Spleen (tissue), 11 donors: ENCODE measurements around the gene PRPF19. TPM values are rescaled to one million over a fixed set of nuclear protein-coding genes. Genes with fewer than 3 reads are reported as not detected.
A peak's percentile ranks its signal among the peaks of the same experiment; 100 is the strongest.

Source experiments
- DNase-seq: peaks from one replicate; pipeline ENCODE4 v3.0.0-alpha.2; 2020
- H3K27ac ChIP-seq, 8 donors: fragments of 200-600 bp; sonication (generic) in 7 of 8; 1 replicate in 4 of 8; 2 replicates in 4 of 8; pipeline versions ENCODE4 v1.5.0 to v1.8.0; 2016 to 2021; ENCODE audit warnings: inconsistent platforms in 4 of 8, mild to moderate bottlenecking in 4 of 8, moderate library complexity in 1 of 8
- H3K27me3 ChIP-seq, 7 donors: fragments of 200-600 bp; sonication (generic) in 6 of 7; replicated peaks in 1 of 7; 1 replicate in 4 of 7; 2 replicates in 3 of 7; pipeline versions ENCODE4 v1.5.0 to v1.8.0; 2016 to 2021; ENCODE audit warnings: inconsistent platforms in 3 of 7, mild to moderate bottlenecking in 1 of 7
- H3K36me3 ChIP-seq, 6 donors: fragments of 200-600 bp; sonication (generic) in 5 of 6; 1 replicate in 4 of 6; 2 replicates in 2 of 6; pipeline versions ENCODE4 v1.5.0 to v1.8.0; 2016 to 2021; ENCODE audit warnings: inconsistent platforms in 2 of 6
- H3K4me1 ChIP-seq, 6 donors: fragments of 200-600 bp; sonication (generic) in 5 of 6; 1 replicate in 3 of 6; 2 replicates in 3 of 6; pipeline versions ENCODE4 v1.5.0 to v1.8.0; 2016 to 2021; ENCODE audit warnings: inconsistent platforms in 3 of 6
- H3K4me3 ChIP-seq, 8 donors: fragments of 200-600 bp; sonication (generic) in 7 of 8; 1 replicate in 4 of 8; 2 replicates in 4 of 8; pipeline versions ENCODE4 v1.5.0 to v1.8.0; 2016 to 2021; ENCODE audit warnings: inconsistent platforms in 4 of 8, mild to moderate bottlenecking in 4 of 8, moderate library complexity in 2 of 8
- H3K9me3 ChIP-seq, 8 donors: fragments of 200-600 bp; sonication (generic) in 7 of 8; 1 replicate in 4 of 8; 2 replicates in 4 of 8; pipeline versions ENCODE4 v1.5.0 to v1.8.0; 2016 to 2021; ENCODE audit warnings: inconsistent platforms in 4 of 8
- POLR2A ChIP-seq, 3 donors: fragments of 450-650 bp; IDR thresholded peaks; one replicate each; pipeline ENCODE4 v1.5.1; 2017; ENCODE audit warnings: antibody characterized with exemption in 3 of 3, mild to moderate bottlenecking in 1 of 3
- POLR2AphosphoS5 ChIP-seq, 3 donors: sonication (generic); formaldehyde crosslinking; IDR thresholded peaks; one replicate each; pipeline ENCODE4 v1.5.1; 2017; ENCODE audit warnings: antibody characterized with exemption in 3 of 3
- WGBS, 5 donors: extraction: QIAGEN DNeasy Blood & Tissue Kit in 3 of 5; methylation state at CpG; one replicate each; pipeline versions ENCODE4 v1.1.5 to v1.1.7; 2013 to 2018; 5-methylcytosine and 5-hydroxymethylcytosine counted together
- intact Hi-C: fragments of 100-400 bp; cut with DNase I; formaldehyde crosslinking; loops from one replicate; pipeline ENCODE4 v1.15.0; 2023; ENCODE audit warnings: low total_unique reads
- polyA plus RNA-seq, 3 donors: library from polyadenylated mRNA; stranded (reverse); fragments of 200-250 nt; gene quantifications; one replicate each; pipeline ENCODE4 v1.2.1, GENCODE V29; 2013
- total RNA-seq, 7 donors: library from RNA; depleted of rRNA in 3 of 7; stranded (reverse); fragments of >200 nt in 3 of 7; fragmentation: NEBNext Ultra II Directional in 4 of 7; extraction: Animal tissue kit (Norgen Biotek cat#: 25700) in 4 of 7; gene quantifications; one replicate each; pipeline versions ENCODE4 v1.1.0 to v1.2.1, GENCODE V29; 2016 to 2021
- TF ChIP-seq, protein P1 (sequence below), 11 experiments: fragments of 200-600 bp in 7 of 11; fragments of 450-650 bp in 4 of 11; sonication (generic) in 4 of 11; IDR thresholded peaks in 8 of 11; conservative IDR thresholded peaks in 3 of 11; 1 replicate in 7 of 11; 2 replicates in 4 of 11; pipeline versions ENCODE4 v1.4.0 to v1.8.0; 2016 to 2021; ENCODE audit warnings: antibody characterized with exemption in 11 of 11, inconsistent platforms in 4 of 11, mild to moderate bottlenecking in 1 of 11
- donor health status: healthy with polysubstance abuse.
- donor health status: DM: no; HTN: no; CAD: no; lungs with moderate emphysema.
- donor health status: DM: no; HTN: no; CAD: no.
- donor health status: Bipolar disorder and iron deficiency.
- donor health status: healthy.
- donor health status: DM: no; HTN: no; CAD: no.
- donor health status: DM: yes; HTN: yes; CAD: no.

The PRPF19 gene
- total and polyA plus RNA-seq, 10 donors, result 58.7 to 81.1 (median 70.1) TPM

DNA sequence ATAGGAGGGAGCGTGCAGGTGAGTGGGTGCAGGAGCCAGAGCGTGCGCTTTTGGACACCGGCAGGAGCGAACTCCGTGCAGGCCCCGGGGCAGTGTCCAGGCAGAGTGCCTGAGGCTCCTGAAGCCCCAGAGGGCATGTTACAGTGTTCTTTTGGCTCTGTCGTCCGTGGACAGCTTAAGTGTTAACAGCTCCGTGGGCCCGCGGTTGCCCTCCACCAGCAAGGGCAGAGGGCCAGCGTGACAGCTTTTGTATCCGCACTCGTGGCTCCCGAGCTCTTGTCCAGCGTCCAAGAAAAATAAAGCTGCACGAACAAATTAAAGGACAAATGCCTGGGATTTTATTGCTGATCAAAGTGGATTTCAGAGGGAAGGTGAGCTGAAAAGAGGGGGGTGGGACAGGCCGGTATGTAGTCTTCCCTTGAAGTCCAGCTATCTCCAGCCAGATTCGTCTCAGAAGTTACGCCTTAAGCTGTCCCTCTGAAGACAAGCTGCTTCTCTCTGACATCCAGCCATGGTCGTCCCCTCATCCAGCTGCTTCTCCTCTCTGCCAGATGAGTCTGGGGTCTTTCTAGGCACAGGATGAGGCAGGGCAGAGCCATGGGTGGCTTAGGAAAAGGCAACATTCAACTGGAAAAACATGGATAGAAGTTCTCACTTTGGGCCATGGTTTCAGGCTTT is 6.6 kb upstream of the PRPF19 start:
- peak; percentile 82 for DNase-seq
- Histone ChIP-seq H3K4me1 (peaks cover 38 to 88% (median 67%) of the 10 kb centered on the region in 6 donors), H3K27me3 (no peaks in the 10 kb centered on the region)

DNA sequence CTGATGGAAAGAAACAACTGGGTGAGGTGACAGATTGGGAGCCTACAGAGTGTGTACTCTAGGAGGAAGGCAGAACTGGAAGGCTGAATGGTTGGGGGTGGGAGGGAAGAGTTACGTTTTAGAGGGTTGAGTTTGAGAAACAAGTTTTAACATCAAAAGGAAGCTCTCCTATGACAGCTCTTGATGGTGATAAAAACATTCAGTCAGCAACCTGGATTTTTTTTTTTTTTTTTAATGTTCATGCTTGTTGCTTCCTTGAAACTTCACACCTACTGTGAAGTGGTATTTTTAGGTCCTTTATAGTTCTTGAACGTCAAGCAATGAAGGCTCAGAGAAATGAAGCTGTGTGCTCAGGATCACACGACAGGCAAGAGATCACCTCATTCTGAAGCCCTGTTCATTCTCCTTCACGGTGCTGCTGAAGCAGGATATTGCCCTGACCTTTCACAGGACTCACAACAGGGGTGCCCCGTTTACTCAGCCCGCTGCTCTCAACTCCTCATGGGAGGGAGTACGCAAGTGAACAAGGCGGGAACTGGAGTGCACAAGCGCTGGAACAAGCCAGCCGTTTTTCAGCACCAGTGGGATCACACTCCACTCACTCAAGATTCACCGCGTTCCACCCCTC is 6.0 kb upstream of the PRPF19 start:
- DNase-seq, result no peak
- TF ChIP-seq, protein P1, sequence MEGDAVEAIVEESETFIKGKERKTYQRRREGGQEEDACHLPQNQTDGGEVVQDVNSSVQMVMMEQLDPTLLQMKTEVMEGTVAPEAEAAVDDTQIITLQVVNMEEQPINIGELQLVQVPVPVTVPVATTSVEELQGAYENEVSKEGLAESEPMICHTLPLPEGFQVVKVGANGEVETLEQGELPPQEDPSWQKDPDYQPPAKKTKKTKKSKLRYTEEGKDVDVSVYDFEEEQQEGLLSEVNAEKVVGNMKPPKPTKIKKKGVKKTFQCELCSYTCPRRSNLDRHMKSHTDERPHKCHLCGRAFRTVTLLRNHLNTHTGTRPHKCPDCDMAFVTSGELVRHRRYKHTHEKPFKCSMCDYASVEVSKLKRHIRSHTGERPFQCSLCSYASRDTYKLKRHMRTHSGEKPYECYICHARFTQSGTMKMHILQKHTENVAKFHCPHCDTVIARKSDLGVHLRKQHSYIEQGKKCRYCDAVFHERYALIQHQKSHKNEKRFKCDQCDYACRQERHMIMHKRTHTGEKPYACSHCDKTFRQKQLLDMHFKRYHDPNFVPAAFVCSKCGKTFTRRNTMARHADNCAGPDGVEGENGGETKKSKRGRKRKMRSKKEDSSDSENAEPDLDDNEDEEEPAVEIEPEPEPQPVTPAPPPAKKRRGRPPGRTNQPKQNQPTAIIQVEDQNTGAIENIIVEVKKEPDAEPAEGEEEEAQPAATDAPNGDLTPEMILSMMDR (IDR thresholded peaks at IDR 0.05 in 8 of 11, conservative IDR thresholded peaks at IDR 0.05 in 3 of 11), result no peak
- TF ChIP-seq POLR2A (IDR thresholded peaks at IDR 0.05) (no peak), POLR2AphosphoS5 (IDR thresholded peaks at IDR 0.05) (no peak)
- Histone ChIP-seq H3K4me1 (peaks cover 38 to 88% (median 65%) of the 10 kb centered on the region in 6 donors), H3K27me3 (no peaks in the 10 kb centered on the region), H3K9me3 (no peaks in the 10 kb centered on the region), H3K27ac (peak overlapping the region; percentile 91 to 97 (median 96)), H3K36me3 (no peaks in the 10 kb centered on the region), H3K4me3 (peak overlapping the region in 1 of 8 donors; percentile 0)
- WGBS, 5 donors, result 62 to 72% (median 68%) methylated on average over 12 of the region's 12 CpGs
- intact Hi-C loops, result no loop called here

More for the DNA sequence above, 6.6 kb upstream of the PRPF19 start:
- intact Hi-C loops, result no loop called here
- H3K9me3 ChIP-seq, result no peaks in the 10 kb centered on the region
- TF ChIP-seq POLR2AphosphoS5 (IDR thresholded peaks at IDR 0.05), result no peak
- no peak for TF ChIP-seq POLR2A (IDR thresholded peaks at IDR 0.05)
- TF ChIP-seq, protein P1 (IDR thresholded peaks at IDR 0.05 in 8 of 11, conservative IDR thresholded peaks at IDR 0.05 in 3 of 11), result no peak
- H3K4me3 ChIP-seq, result peak overlapping the region in 4 of 8 donors; percentile 80 to 98 (median 92)
- WGBS, 5 donors, result 81 to 90% (median 84%) methylated on average over 22 of the region's 22 CpGs
- H3K27ac ChIP-seq, result peak overlapping the region; percentile 91 to 97 (median 96)
- no peaks in the 10 kb centered on the region for H3K36me3 ChIP-seq

DNA sequence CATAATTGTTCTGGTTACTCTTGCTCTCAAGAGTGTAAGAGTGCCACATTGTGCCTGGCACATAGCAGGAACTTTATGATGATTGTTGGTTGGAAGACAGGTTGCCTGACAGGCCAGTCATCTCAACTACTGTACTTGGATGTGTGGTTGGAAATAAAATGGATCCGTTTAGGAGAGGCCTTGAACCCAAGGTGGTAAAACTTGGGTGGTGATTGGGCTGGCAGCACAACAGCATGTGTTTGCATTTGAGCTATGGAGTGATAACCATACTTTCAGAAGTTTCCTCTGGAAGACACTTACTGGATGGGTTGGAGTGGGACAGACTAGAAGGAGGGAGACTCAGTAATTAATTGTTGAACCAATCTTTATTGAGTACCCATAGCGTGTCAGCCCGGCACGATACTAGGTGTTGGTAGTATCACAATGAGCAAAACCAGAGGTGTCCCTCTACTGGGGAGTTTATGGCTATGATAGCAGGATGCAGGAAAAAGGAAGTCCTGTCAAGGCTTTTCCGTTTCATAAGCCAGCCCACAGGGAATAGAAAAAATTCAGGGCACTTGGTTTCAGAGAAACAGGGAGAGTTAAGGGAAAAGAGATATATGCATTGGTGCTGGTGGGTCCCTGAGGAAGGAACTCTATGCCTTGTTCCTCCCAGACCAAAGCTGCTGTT is 4.5 kb upstream of the PRPF19 start:
- Histone ChIP-seq H3K4me1 (peaks cover 30 to 84% (median 58%) of the 10 kb centered on the region in 6 donors), H3K4me3 (no peak overlapping the region), H3K27me3 (no peaks in the 10 kb centered on the region), H3K9me3 (no peaks in the 10 kb centered on the region), H3K27ac (peak overlapping the region; percentile 50 to 97 (median 96)), H3K36me3 (no peaks in the 10 kb centered on the region)
- intact Hi-C loops, result no loop called here
- WGBS, 5 donors, result 41 to 50% (median 48%) methylated on average over 5 of the region's 5 CpGs
- TF ChIP-seq POLR2A (IDR thresholded peaks at IDR 0.05), result no peak
- TF ChIP-seq, protein P1 (IDR thresholded peaks at IDR 0.05 in 8 of 11, conservative IDR thresholded peaks at IDR 0.05 in 3 of 11), result peak in 7 of 11 experiments; percentile 6 to 46 (median 37)
- TF ChIP-seq POLR2AphosphoS5 (IDR thresholded peaks at IDR 0.05), result peak in 1 of 3 donors; percentile 37
- DNase-seq, result no peak
